ENCODE measurements around the gene SMTNL1.

Gene SMTNL1

DNA sequence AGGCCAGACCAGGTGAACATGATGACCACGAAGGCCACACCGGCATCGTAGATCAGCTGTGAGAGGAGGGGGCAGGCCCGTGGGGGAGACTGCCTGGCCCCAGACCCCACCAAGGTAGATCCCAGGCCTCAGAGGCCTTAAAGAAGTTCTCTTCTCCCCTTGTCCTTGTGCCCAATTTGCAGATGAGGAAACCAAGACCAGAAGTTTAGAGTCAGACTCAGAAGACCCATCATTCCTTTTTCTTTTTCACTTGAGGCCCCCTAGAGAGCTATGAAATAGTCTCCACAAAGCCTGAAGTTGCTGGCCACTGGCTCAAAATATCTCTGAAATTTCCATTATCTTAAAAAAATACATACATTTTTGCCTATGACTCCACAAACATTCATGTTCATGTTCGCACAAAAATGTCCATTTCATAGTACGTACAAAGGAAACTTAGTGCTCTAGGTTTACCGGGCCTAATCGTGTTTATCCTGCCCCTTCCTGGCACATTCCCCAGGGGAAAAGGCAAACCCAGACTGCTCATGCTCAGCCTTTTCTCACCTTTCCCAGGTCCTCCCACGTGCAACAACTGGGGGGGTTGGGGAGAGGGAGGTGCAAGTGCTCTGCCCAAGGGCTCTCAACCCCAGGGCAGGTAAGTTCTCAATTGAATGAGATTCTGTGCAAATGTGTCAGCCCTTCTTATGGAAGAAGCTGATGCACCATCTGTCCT, 41.1 kb upstream of the SMTNL1 start:
- DNase-seq (ENCODE audit: low read depth) = no peak
- no peak for TF ChIP-seq CTCF (conservative IDR thresholded peaks at IDR 0.05; ENCODE audit: low read depth, low read length)
- no peak overlapping the region for H3K4me3 ChIP-seq (ENCODE audit: low read depth, low read length)

- no peak overlapping the region for H3K4me3 ChIP-seq (ENCODE audit: low read depth, low read length)
- DNase-seq (ENCODE audit: low read depth) = no peak
- TF ChIP-seq CTCF (conservative IDR thresholded peaks at IDR 0.05; ENCODE audit: low read depth, low read length) = no peak
Observed at GRCh38 chr11:57497303-57498247, 39.8 kb upstream of the SMTNL1 start.

- H3K4me3 ChIP-seq (ENCODE audit: low read depth, low read length) = no peak overlapping the region
- no peak for TF ChIP-seq CTCF (conservative IDR thresholded peaks at IDR 0.05; ENCODE audit: low read depth, low read length)
- DNase-seq (ENCODE audit: low read depth) = no peak
Observed at GRCh38 chr11:57498540-57498939, 38.9 kb upstream of the SMTNL1 start.

DNA sequence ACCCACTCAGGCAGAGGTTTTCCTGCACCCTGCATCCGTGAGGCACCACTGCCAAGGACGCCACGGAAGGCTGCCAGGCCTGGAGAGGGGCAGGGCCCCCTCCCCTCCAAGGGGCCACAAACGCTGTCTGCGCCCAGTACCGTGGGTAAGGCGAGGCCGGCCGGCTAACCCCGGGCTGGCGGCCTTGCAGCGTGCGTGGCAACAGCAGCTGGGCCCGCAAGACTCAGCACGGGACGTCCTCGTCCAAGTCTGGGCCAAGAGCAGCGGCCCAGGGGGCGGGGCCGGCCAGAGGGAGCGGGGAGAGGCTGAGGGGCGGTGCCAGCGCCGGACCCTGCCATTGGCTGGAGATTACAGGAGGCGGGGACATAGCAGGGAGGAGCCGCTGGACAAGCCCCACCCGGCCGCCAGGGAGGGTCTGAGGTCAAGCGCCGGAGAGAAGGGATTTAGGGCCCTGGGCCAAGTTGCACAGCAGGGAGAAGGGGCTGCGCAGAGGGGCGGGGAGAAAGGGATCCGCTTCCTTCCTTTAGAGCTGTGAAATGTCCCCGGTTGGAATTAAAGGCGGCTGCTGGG, 37.9 kb upstream of the SMTNL1 start:
- TF ChIP-seq CTCF (conservative IDR thresholded peaks at IDR 0.05; ENCODE audit: low read depth, low read length) = no peak
- DNase-seq (ENCODE audit: low read depth) = peak; percentile 97
- peak overlapping the region; percentile 49 for H3K4me3 ChIP-seq (ENCODE audit: low read depth, low read length)

- no peak for DNase-seq (ENCODE audit: low read depth)
- H3K4me3 ChIP-seq (ENCODE audit: low read depth, low read length) = peak overlapping the region; percentile 49
- no peak for TF ChIP-seq CTCF (conservative IDR thresholded peaks at IDR 0.05; ENCODE audit: low read depth, low read length)
Observed at GRCh38 chr11:57499983-57500461, 37.4 kb upstream of the SMTNL1 start.

DNA sequence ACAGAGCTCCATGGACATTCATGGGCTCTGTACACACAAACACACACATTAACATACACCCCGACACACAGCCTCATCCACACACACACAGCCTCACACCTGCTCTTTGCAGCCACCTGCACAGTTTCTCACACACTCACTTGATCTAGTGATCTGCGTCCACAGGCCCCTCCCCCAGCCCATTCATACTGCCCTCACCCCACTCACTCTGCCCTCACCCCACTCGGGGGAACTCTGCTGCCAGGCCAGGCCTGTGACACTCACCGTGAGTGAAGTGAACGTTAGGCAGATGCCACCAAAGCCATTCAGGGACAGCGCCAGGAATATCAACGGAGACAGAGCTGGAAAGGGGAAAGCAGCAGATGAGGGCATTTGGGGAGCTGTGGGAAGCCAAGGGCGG, 36.9 kb upstream of the SMTNL1 start:
- DNase-seq (ENCODE audit: low read depth) = no peak
- no peak overlapping the region for H3K4me3 ChIP-seq (ENCODE audit: low read depth, low read length)
- no peak for TF ChIP-seq CTCF (conservative IDR thresholded peaks at IDR 0.05; ENCODE audit: low read depth, low read length)
